Measurements from ENCODE around the gene MGMT. TPM values are rescaled to one million over a fixed set of nuclear protein-coding genes. Genes with fewer than 3 reads are reported as not detected.

The MGMT gene
- total RNA-seq, 1 donor from 2014 or later = 19.6 TPM

- Mint-ChIP-seq H3K4me3 (no peak overlapping the region), H3K4me1 (ENCODE audit: low read depth) (no peaks in the 10 kb centered on the region), H3K36me3 (ENCODE audit: low read depth) (no peaks in the 10 kb centered on the region), H3K9me3 (no peaks in the 10 kb centered on the region), H3K27me3 (ENCODE audit: insufficient read depth) (no peaks in the 10 kb centered on the region), H3K27ac (no peak overlapping the region)
- intact Hi-C loops (cut with micrococcal nuclease) = no loop called here
- DNase-seq (ENCODE audit: low spot score) = no peak
Measured at GRCh38 chr10:129697463-129698247, 230.6 kb downstream of the MGMT start.

GRCh38 chr10:129699722-129700340, 232.8 kb downstream of the MGMT start:
- H3K27ac Mint-ChIP-seq = no peak overlapping the region
- no peaks in the 10 kb centered on the region for H3K36me3 Mint-ChIP-seq (ENCODE audit: low read depth)
- no peaks in the 10 kb centered on the region for H3K9me3 Mint-ChIP-seq
- peaks cover 5% of the 10 kb centered on the region for H3K4me1 Mint-ChIP-seq (ENCODE audit: low read depth)
- intact Hi-C loops (cut with micrococcal nuclease) = no loop called here
- H3K27me3 Mint-ChIP-seq (ENCODE audit: insufficient read depth) = no peaks in the 10 kb centered on the region
- DNase-seq (ENCODE audit: low spot score) = no peak
- H3K4me3 Mint-ChIP-seq = no peak overlapping the region

- H3K27me3 Mint-ChIP-seq (ENCODE audit: insufficient read depth) = no peaks in the 10 kb centered on the region
- peaks cover 5% of the 10 kb centered on the region for H3K4me1 Mint-ChIP-seq (ENCODE audit: low read depth)
- no peak overlapping the region for H3K27ac Mint-ChIP-seq
- DNase-seq (ENCODE audit: low spot score) = no peak
- no peak overlapping the region for H3K4me3 Mint-ChIP-seq
- intact Hi-C loops (cut with micrococcal nuclease) = no loop called here
- H3K9me3 Mint-ChIP-seq = no peaks in the 10 kb centered on the region
- no peaks in the 10 kb centered on the region for H3K36me3 Mint-ChIP-seq (ENCODE audit: low read depth)
Measured at GRCh38 chr10:129702605-129703004, 235.6 kb downstream of the MGMT start.

- Mint-ChIP-seq H3K4me3 (no peak overlapping the region), H3K27ac (no peak overlapping the region)
- intact Hi-C loops (cut with micrococcal nuclease) = no loop called here
Measured at GRCh38 chr10:129703287-129704137, 236.5 kb downstream of the MGMT start.

GRCh38 chr10:129704225-129704624, 237.2 kb downstream of the MGMT start:
- Mint-ChIP-seq H3K36me3 (ENCODE audit: low read depth) (no peaks in the 10 kb centered on the region), H3K27ac (no peak overlapping the region), H3K4me1 (ENCODE audit: low read depth) (peaks cover 5% of the 10 kb centered on the region), H3K4me3 (no peak overlapping the region), H3K27me3 (ENCODE audit: insufficient read depth) (no peaks in the 10 kb centered on the region), H3K9me3 (no peaks in the 10 kb centered on the region)
- no peak for DNase-seq (ENCODE audit: low spot score)
- intact Hi-C loops (cut with micrococcal nuclease) = no loop called here

More at GRCh38 chr10:129703287-129704137, 236.5 kb downstream of the MGMT start:
- H3K27me3 Mint-ChIP-seq (ENCODE audit: insufficient read depth) = no peaks in the 10 kb centered on the region
- H3K4me1 Mint-ChIP-seq (ENCODE audit: low read depth) = peaks cover 5% of the 10 kb centered on the region
- no peaks in the 10 kb centered on the region for H3K36me3 Mint-ChIP-seq (ENCODE audit: low read depth)
- H3K9me3 Mint-ChIP-seq = no peaks in the 10 kb centered on the region
- DNase-seq (ENCODE audit: low spot score) = no peak

- no peak overlapping the region for H3K27ac Mint-ChIP-seq
- no peaks in the 10 kb centered on the region for H3K36me3 Mint-ChIP-seq (ENCODE audit: low read depth)
- DNase-seq (ENCODE audit: low spot score) = no peak
Measured at GRCh38 chr10:129704786-129705525, 237.9 kb downstream of the MGMT start.

GRCh38 chr10:129705676-129706075, 238.6 kb downstream of the MGMT start:
- peaks cover 5% of the 10 kb centered on the region for H3K4me1 Mint-ChIP-seq (ENCODE audit: low read depth)
- intact Hi-C loops (cut with micrococcal nuclease) = no loop called here
- H3K4me3 Mint-ChIP-seq = no peak overlapping the region
- no peak overlapping the region for H3K27ac Mint-ChIP-seq
- no peaks in the 10 kb centered on the region for H3K9me3 Mint-ChIP-seq
- H3K27me3 Mint-ChIP-seq (ENCODE audit: insufficient read depth) = no peaks in the 10 kb centered on the region
- no peak for DNase-seq (ENCODE audit: low spot score)
- H3K36me3 Mint-ChIP-seq (ENCODE audit: low read depth) = no peaks in the 10 kb centered on the region

More at GRCh38 chr10:129704786-129705525, 237.9 kb downstream of the MGMT start:
- H3K27me3 Mint-ChIP-seq (ENCODE audit: insufficient read depth) = no peaks in the 10 kb centered on the region
- no peaks in the 10 kb centered on the region for H3K9me3 Mint-ChIP-seq
- peaks cover 5% of the 10 kb centered on the region for H3K4me1 Mint-ChIP-seq (ENCODE audit: low read depth)
- intact Hi-C loops (cut with micrococcal nuclease) = no loop called here
- H3K4me3 Mint-ChIP-seq = no peak overlapping the region

GRCh38 chr10:129706081-129706480, 239.0 kb downstream of the MGMT start:
- H3K9me3 Mint-ChIP-seq = no peaks in the 10 kb centered on the region

GRCh38 chr10:129706523-129706922, 239.5 kb downstream of the MGMT start:
- no peak for DNase-seq (ENCODE audit: low spot score)
- Mint-ChIP-seq H3K4me1 (ENCODE audit: low read depth) (peaks cover 5% of the 10 kb centered on the region), H3K27me3 (ENCODE audit: insufficient read depth) (no peaks in the 10 kb centered on the region), H3K27ac (no peak overlapping the region), H3K4me3 (no peak overlapping the region), H3K36me3 (ENCODE audit: low read depth) (no peaks in the 10 kb centered on the region), H3K9me3 (no peaks in the 10 kb centered on the region)
- intact Hi-C loops (cut with micrococcal nuclease) = no loop called here

More at GRCh38 chr10:129706081-129706480, 239.0 kb downstream of the MGMT start:
- H3K4me3 Mint-ChIP-seq = no peak overlapping the region
- peaks cover 5% of the 10 kb centered on the region for H3K4me1 Mint-ChIP-seq (ENCODE audit: low read depth)
- no peaks in the 10 kb centered on the region for H3K36me3 Mint-ChIP-seq (ENCODE audit: low read depth)
- DNase-seq (ENCODE audit: low spot score) = no peak
- no peak overlapping the region for H3K27ac Mint-ChIP-seq
- no peaks in the 10 kb centered on the region for H3K27me3 Mint-ChIP-seq (ENCODE audit: insufficient read depth)
- intact Hi-C loops (cut with micrococcal nuclease) = no loop called here

GRCh38 chr10:129707406-129708388, 240.7 kb downstream of the MGMT start:
- no peaks in the 10 kb centered on the region for H3K9me3 Mint-ChIP-seq
- no peaks in the 10 kb centered on the region for H3K36me3 Mint-ChIP-seq (ENCODE audit: low read depth)
- no peak for DNase-seq (ENCODE audit: low spot score)
- peaks cover 5% of the 10 kb centered on the region for H3K4me1 Mint-ChIP-seq (ENCODE audit: low read depth)
- H3K4me3 Mint-ChIP-seq = no peak overlapping the region
- H3K27ac Mint-ChIP-seq = no peak overlapping the region
- no peaks in the 10 kb centered on the region for H3K27me3 Mint-ChIP-seq (ENCODE audit: insufficient read depth)
- intact Hi-C loops (cut with micrococcal nuclease) = no loop called here

- Mint-ChIP-seq H3K4me1 (ENCODE audit: low read depth) (peaks cover under 1% of the 10 kb centered on the region), H3K27me3 (ENCODE audit: insufficient read depth) (no peaks in the 10 kb centered on the region), H3K27ac (no peak overlapping the region), H3K36me3 (ENCODE audit: low read depth) (no peaks in the 10 kb centered on the region), H3K9me3 (no peaks in the 10 kb centered on the region), H3K4me3 (no peak overlapping the region)
- intact Hi-C loops (cut with micrococcal nuclease) = no loop called here
- no peak for DNase-seq (ENCODE audit: low spot score)
Measured at GRCh38 chr10:129709101-129709500, 242.1 kb downstream of the MGMT start.

Data from activated T-helper 1 cell treated with anti-CD3 and anti-CD28 coated beads, Interleukin-12 subunit alpha, Interleukin-12 subunit beta, Interleukin-2, Interleukin-4 antibody, amounts not matched to agents 30 ng/mL and 10 ng/mL and 1 ng/mL, durations not matched to agents 14 hours and 24 hours and 36 hours (primary cell).